K562 (cell line): ENCODE measurements around the gene BAD. TPM values are rescaled to one million over a fixed set of nuclear protein-coding genes. Genes with fewer than 3 reads are reported as not detected.

Experiments used
- BCLAF1 ChIP-seq, 2 experiments: fragments of 450-650 bp in 1 of 2; IDR thresholded peaks; 2 replicates each; pipeline ENCODE4 v1.6.1; 2011 to 2017; ENCODE audit warnings: low read depth in 2 of 2, antibody characterized with exemption in 1 of 2, borderline replicate concordance in 1 of 2, low read length in 1 of 2, mild to moderate bottlenecking in 1 of 2, mixed read lengths in 1 of 2; ENCODE audit not compliant: control insufficient read depth in 1 of 2
- BHLHE40 ChIP-seq: IDR thresholded peaks from 2 replicates; pipeline ENCODE4 v1.6.1; 2011; ENCODE audit warnings: low read length, improper control_type of control experiment
- CBFA2T3 ChIP-seq: fragments of 450-650 bp; IDR thresholded peaks from 2 replicates; pipeline ENCODE4 v1.6.1; 2017
- CHD2 ChIP-seq: IDR thresholded peaks from 2 replicates; pipeline ENCODE4 v1.6.1; 2011; ENCODE audit warnings: low read depth, low read length
- CREB1 ChIP-seq, 2 experiments: sonication (generic) in 1 of 2; formaldehyde crosslinking in 1 of 2; IDR thresholded peaks; 2 replicates each; pipeline versions ENCODE4 v1.6.1 to v1.8.0; 2012 to 2022; ENCODE audit warnings: inconsistent platforms in 1 of 2, mild to moderate bottlenecking in 1 of 2, missing genetic modification reagents in 1 of 2, moderate library complexity in 1 of 2
- EP400 ChIP-seq: fragments of 450-650 bp; IDR thresholded peaks from 2 replicates; pipeline ENCODE4 v1.6.1; 2017; ENCODE audit warnings: antibody characterized with exemption, mild to moderate bottlenecking, moderate library complexity
- ERF ChIP-seq: fragments of 450-650 bp; formaldehyde crosslinking; IDR thresholded peaks from 2 replicates; pipeline ENCODE4 v1.4.0; 2020; ENCODE audit warnings: mild to moderate bottlenecking, mixed read lengths
- ETS2 ChIP-seq: IDR thresholded peaks from 2 replicates; pipeline ENCODE4 v1.6.1; 2016; ENCODE audit warnings: borderline replicate concordance, missing genetic modification characterization, mild to moderate bottlenecking, moderate library complexity, missing compliant biosample characterization; ENCODE audit not compliant: poor library complexity, severe bottlenecking
- HDAC2 ChIP-seq: fragments of 450-650 bp; IDR thresholded peaks from 2 replicates; pipeline ENCODE4 v1.6.1; 2016; ENCODE audit warnings: mild to moderate bottlenecking
- KLF10 ChIP-seq: fragments of 250-450 bp; sonication (Bioruptor Pico); IDR thresholded peaks from 2 replicates; pipeline ENCODE4 v1.6.1; 2021; ENCODE audit warnings: matching md5 sums
- MAX ChIP-seq: sonication (generic); formaldehyde crosslinking; IDR thresholded peaks from 2 replicates; pipeline ENCODE4 v1.9.0; 2022; ENCODE audit warnings: mild to moderate bottlenecking, missing genetic modification reagents
- MECOM ChIP-seq: fragments of 250-450 bp; sonication (Bioruptor Pico); IDR thresholded peaks from 2 replicates; pipeline ENCODE4 v1.8.0; 2022; ENCODE audit warnings: inconsistent platforms
- MTA1 ChIP-seq: fragments of 450-650 bp; IDR thresholded peaks from 2 replicates; pipeline ENCODE4 v1.6.1; 2017; ENCODE audit warnings: borderline replicate concordance
- NBN ChIP-seq: fragments of 450-650 bp; IDR thresholded peaks from 2 replicates; pipeline ENCODE4 v1.6.1; 2016; ENCODE audit warnings: low read depth, mild to moderate bottlenecking
- PHF8 ChIP-seq: fragments of 200-600 bp; sonication (generic); IDR thresholded peaks from 2 replicates; pipeline ENCODE4 v1.6.1; 2012; ENCODE audit warnings: mixed run types, mild to moderate bottlenecking, inconsistent platforms, low read length, moderate library complexity, borderline replicate concordance
- POLR2H ChIP-seq: IDR thresholded peaks from 2 replicates; pipeline ENCODE4 v1.6.1; 2016; ENCODE audit warnings: missing genetic modification characterization, low read depth, mild to moderate bottlenecking, control low read depth, missing compliant biosample characterization, moderate library complexity
- PRPF4 ChIP-seq: fragments of 200-400 bp; formaldehyde crosslinking; IDR thresholded peaks from one replicate; pipeline ENCODE4 v1.6.1; 2017; ENCODE audit warnings: low read length, low read depth, mild to moderate bottlenecking; ENCODE audit not compliant: insufficient read depth, poor library complexity, severe bottlenecking
- RAD21 ChIP-seq, 2 experiments: fragments of 250-450 bp in 1 of 2; fragments of 450-650 bp in 1 of 2; sonication (Bioruptor Pico) in 1 of 2; formaldehyde crosslinking in 1 of 2; IDR thresholded peaks in 1 of 2; conservative IDR thresholded peaks in 1 of 2; 2 replicates each; pipeline versions ENCODE4 v1.4.0 to v1.8.0; 2020 to 2022; ENCODE audit warnings: mild to moderate bottlenecking in 2 of 2, moderate library complexity in 1 of 2
- SIN3A ChIP-seq, 2 experiments: fragments of 150-350 bp in 1 of 2; IDR thresholded peaks; 2 replicates each; pipeline ENCODE4 v1.6.1; 2011 to 2016; ENCODE audit warnings: borderline replicate concordance in 2 of 2, low read depth in 2 of 2, low read length in 2 of 2, mild to moderate bottlenecking in 2 of 2, moderate library complexity in 2 of 2; ENCODE audit not compliant: control insufficient read depth in 1 of 2
- STAT5B ChIP-seq: fragments of 250-450 bp; sonication (Bioruptor Pico); IDR thresholded peaks from 2 replicates; pipeline ENCODE4 v1.8.0; 2021; ENCODE audit warnings: mild to moderate bottlenecking, inconsistent platforms
- SUPT5H ChIP-seq: fragments of 450-650 bp; IDR thresholded peaks from 2 replicates; pipeline ENCODE4 v1.6.1; 2016
- ZNF699 ChIP-seq: fragments of 250-450 bp; sonication (Bioruptor Pico); IDR thresholded peaks from 2 replicates; pipeline ENCODE4 v1.8.0; 2021; ENCODE audit warnings: mild to moderate bottlenecking, moderate library complexity; ENCODE audit not compliant: insufficient replicate concordance
- polyA plus RNA-seq, 8 experiments: library from polyadenylated mRNA; depleted of rRNA in 4 of 8; stranded (reverse) in 5 of 8; unstranded in 3 of 8; fragments of >200 nt; fragmentation: Nextera tagmentation in 2 of 8; fragmentation: Illumina TruSeq in 1 of 8; extraction: Ambion mirVana in 2 of 8; extraction: Trizol in 1 of 8; gene quantifications; 2 replicates each; pipeline versions ENCODE4 v1.2.1 to v1.2.3, GENCODE V29; 2011 to 2014; ENCODE audit warnings: inconsistent platforms in 1 of 8, missing spikeins in 1 of 8
- total RNA-seq, 7 experiments: library from RNA; depleted of rRNA in 6 of 7; stranded (reverse); fragments of >200 nt in 6 of 7; fragmentation: Illumina TruSeq in 2 of 7; extraction: Trizol in 2 of 7; gene quantifications; 2 replicates each; pipeline versions ENCODE4 v1.2.1 to v1.2.3, GENCODE V29; 2011 to 2021; ENCODE audit warnings: low replicate concordance in 1 of 7
- TF ChIP-seq, protein P1 (sequence below): fragments of 200-800 bp; sonication (Bioruptor generic); IDR thresholded peaks from 2 replicates; pipeline ENCODE4 v1.6.1; 2017; ENCODE audit warnings: missing genetic modification characterization, missing compliant biosample characterization

The BAD gene
- total and polyA plus RNA-seq, 9 of the 15 experiments (the other 6 are each of a cell fraction or from before 2014, with no cell fraction given) = 0.61 to 45.6 (median 11.8) TPM

- TF ChIP-seq SUPT5H (peak; percentile 67; the same call in 1 of the 2 replicates), RAD21 (CRISPR knock-in tag; conservative IDR thresholded peaks at IDR 0.05 in 1 of 2, IDR thresholded peaks at IDR 0.05 in 1 of 2) (peak; percentile 60 to 65), SIN3A (IDR thresholded peaks at IDR 0.05; ENCODE audit: borderline replicate concordance in 2 of 2, control insufficient read depth in 1 of 2, low read depth in 2 of 2, low read length in 2 of 2) (0 out of 4 replicates have a peak, but pooled peaks of 1 of the 2 experiments have one; percentile 37), NBN (no peak), EP400 (peak; percentile 93), MECOM (CRISPR knock-in tag) (0 out of 2 replicates have a peak, but pooled peaks have one; percentile 4), BCLAF1 (IDR thresholded peaks at IDR 0.05; ENCODE audit: borderline replicate concordance in 1 of 2, control insufficient read depth in 1 of 2, low read depth in 2 of 2, low read length in 1 of 2) (no peak), CBFA2T3 (no peak), HDAC2 (peak; percentile 72), CREB1 (IDR thresholded peaks at IDR 0.05) (no peak), CREB1 (CRISPR knock-in tag; IDR thresholded peaks at IDR 0.05) (peak; percentile 58; the same call in 1 of the 2 replicates), ZNF699 (CRISPR knock-in tag) (no peak), ETS2 (no peak), MAX (CRISPR knock-in tag) (peak; percentile 96), POLR2H (tag) (peak; percentile 78), STAT5B (CRISPR knock-in tag) (no peak), KLF10 (CRISPR knock-in tag) (no peak), BHLHE40 (peak; percentile 87), PHF8 (peak; percentile 61), MTA1 (no peak), PRPF4 (no peak), CHD2 (no peak), ERF (0 out of 2 replicates have a peak, but pooled peaks have one; percentile 35)
- TF ChIP-seq, protein P1, sequence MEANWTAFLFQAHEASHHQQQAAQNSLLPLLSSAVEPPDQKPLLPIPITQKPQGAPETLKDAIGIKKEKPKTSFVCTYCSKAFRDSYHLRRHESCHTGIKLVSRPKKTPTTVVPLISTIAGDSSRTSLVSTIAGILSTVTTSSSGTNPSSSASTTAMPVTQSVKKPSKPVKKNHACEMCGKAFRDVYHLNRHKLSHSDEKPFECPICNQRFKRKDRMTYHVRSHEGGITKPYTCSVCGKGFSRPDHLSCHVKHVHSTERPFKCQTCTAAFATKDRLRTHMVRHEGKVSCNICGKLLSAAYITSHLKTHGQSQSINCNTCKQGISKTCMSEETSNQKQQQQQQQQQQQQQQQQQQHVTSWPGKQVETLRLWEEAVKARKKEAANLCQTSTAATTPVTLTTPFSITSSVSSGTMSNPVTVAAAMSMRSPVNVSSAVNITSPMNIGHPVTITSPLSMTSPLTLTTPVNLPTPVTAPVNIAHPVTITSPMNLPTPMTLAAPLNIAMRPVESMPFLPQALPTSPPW (CRISPR knock-in tag) = no peak
Observed at GRCh38 chr11:64304316-64305072, 20.0 kb upstream of the BAD start (continued).
